Body of pancreas (tissue), 4 donors: Measurements from ENCODE around the gene RAB8A.

ENCODE experiments used
- CTCF ChIP-seq, 7 experiments: fragments of 450-650 bp in 4 of 7; fragments of 200-600 bp in 3 of 7; sonication (generic) in 3 of 7; IDR thresholded peaks; one replicate each; pipeline ENCODE4 v1.5.1; 2016 to 2019; ENCODE audit warnings: antibody characterized with exemption in 7 of 7
- POLR2A ChIP-seq, 3 donors: fragments of 450-650 bp; IDR thresholded peaks; one replicate each; pipeline ENCODE4 v1.6.1; 2016; ENCODE audit warnings: antibody characterized with exemption in 3 of 3, mild to moderate bottlenecking in 2 of 3

GRCh38 chr19:16121141-16121540 lies 9.5 kb downstream of the RAB8A start:
- TF ChIP-seq POLR2A (IDR thresholded peaks at IDR 0.05) (no peak), CTCF (IDR thresholded peaks at IDR 0.05) (no peak)
